CD8-positive, alpha-beta memory T cell (primary cell): Measurements from ENCODE around the gene NFATC3. TPM values are rescaled to one million over a fixed set of nuclear protein-coding genes. Genes with fewer than 3 reads are reported as not detected.
"Not testable (repeated sequence)": the region's sequence is repeated elsewhere in the genome, so short reads cannot be mapped to it uniquely, and the experiment has no call there.

Source experiments
- CTCF ChIA-PET: fragments of 350-600 bp; sonication (Branson Sonifier 250); formaldehyde crosslinking; loops from one replicate; lab custom pipeline; 2021; ENCODE audit warnings: antibody characterized with exemption; lab: Charles Lee
- POLR2A ChIA-PET: fragments of 350-600 bp; sonication (Branson Sonifier 250); formaldehyde crosslinking; loops from one replicate; lab custom pipeline; 2021; ENCODE audit warnings: antibody characterized with exemption; lab: Charles Lee
- DNase-seq, 5 donors: peaks; one replicate each; pipeline versions ENCODE4 v3.0.0 to v3.0.0-alpha.2; 2020 to 2022; ENCODE audit warnings: mixed read lengths in 1 of 5
- H3K27ac ChIP-seq: one replicate; pipeline ENCODE4 v1.7.0; 2013; ENCODE audit warnings: low read depth, mild to moderate bottlenecking, low read length, moderate library complexity
- H3K27me3 ChIP-seq: 2 replicates; pipeline ENCODE4 v1.7.0; 2013; ENCODE audit warnings: low read length, mild to moderate bottlenecking; ENCODE audit not compliant: insufficient read depth, poor library complexity, severe bottlenecking
- H3K36me3 ChIP-seq: 2 replicates; pipeline ENCODE4 v1.7.0; 2013; ENCODE audit warnings: mild to moderate bottlenecking, low read length, moderate library complexity; ENCODE audit not compliant: insufficient read depth
- H3K4me1 ChIP-seq: 2 replicates; pipeline ENCODE4 v1.7.0; 2013; ENCODE audit warnings: mild to moderate bottlenecking, low read length, moderate library complexity; ENCODE audit not compliant: insufficient read depth
- H3K4me3 ChIP-seq: 2 replicates; pipeline ENCODE4 v1.7.0; 2013; ENCODE audit warnings: mild to moderate bottlenecking, low read length
- H3K9me3 ChIP-seq: 2 replicates; pipeline ENCODE4 v1.7.0; 2013; ENCODE audit warnings: mild to moderate bottlenecking, low read length
- H3K27ac Mint-ChIP-seq, 8 donors: one replicate each; pipeline ENCODE4 v1.8.0; 2020 to 2021; ENCODE audit warnings: mixed read lengths in 8 of 8, mild to moderate bottlenecking in 6 of 8, inconsistent platforms in 3 of 8, moderate library complexity in 3 of 8
- H3K27me3 Mint-ChIP-seq, 2 donors: one replicate each; pipeline ENCODE4 v1.8.0; 2020 to 2021; ENCODE audit warnings: mixed read lengths in 2 of 2, mild to moderate bottlenecking in 1 of 2, moderate library complexity in 1 of 2
- H3K36me3 Mint-ChIP-seq, 3 donors: one replicate each; pipeline ENCODE4 v1.8.0; 2020 to 2021; ENCODE audit warnings: mixed read lengths in 3 of 3, inconsistent platforms in 1 of 3, mild to moderate bottlenecking in 1 of 3
- H3K4me1 Mint-ChIP-seq, 3 donors: one replicate each; pipeline ENCODE4 v1.8.0; 2020 to 2021; ENCODE audit warnings: mixed read lengths in 3 of 3, inconsistent platforms in 1 of 3, mild to moderate bottlenecking in 1 of 3
- H3K4me3 Mint-ChIP-seq, 7 donors: one replicate each; pipeline ENCODE4 v1.8.0; 2020 to 2021; ENCODE audit warnings: mixed read lengths in 7 of 7, mild to moderate bottlenecking in 6 of 7, moderate library complexity in 4 of 7, inconsistent platforms in 2 of 7
- H3K9me3 Mint-ChIP-seq, 5 donors: one replicate each; pipeline ENCODE4 v1.8.0; 2020 to 2022; ENCODE audit warnings: mixed read lengths in 5 of 5, mild to moderate bottlenecking in 3 of 5, moderate library complexity in 2 of 5, inconsistent platforms in 1 of 5
- polyA plus RNA-seq: library from polyadenylated mRNA; unstranded; fragments of 300-500 nt; fragmentation: Illumina TruSeq; gene quantifications from one replicate; pipeline ENCODE4 v1.2.3, GENCODE V29; 2021
- total RNA-seq, 2 experiments: library from RNA; stranded (reverse); gene quantifications; one replicate each; pipeline ENCODE4 v1.2.3, GENCODE V29; 2021

NFATC3 gene
- total and polyA plus RNA-seq, 3 experiments from 2014 or later, result 91.1 to 120 (median 95.9) TPM

DNA sequence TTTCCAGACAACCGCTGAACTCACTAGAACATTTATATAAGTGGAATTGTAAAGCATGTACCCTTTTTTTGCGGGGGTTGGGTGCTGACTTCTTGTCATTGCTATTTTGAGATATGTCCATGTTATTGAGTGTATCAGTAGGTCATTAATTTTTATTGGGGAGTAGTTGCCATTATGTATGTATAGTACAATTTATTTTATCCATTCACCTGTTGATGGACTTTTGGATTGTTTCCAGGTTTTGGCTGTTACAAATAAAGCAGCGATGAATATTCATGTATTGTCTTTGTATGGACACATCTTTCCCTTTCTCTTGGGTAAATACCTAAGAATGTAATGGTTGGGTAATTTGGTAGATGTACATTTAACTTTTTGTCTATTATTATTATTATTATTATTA, 12.7 kb downstream of the NFATC3 start:
- H3K9me3 Mint-ChIP-seq, result no peaks in the 10 kb centered on the region
- DNase-seq, result no peak
- Histone ChIP-seq H3K36me3 (no peaks in the 10 kb centered on the region), H3K27ac (no peak overlapping the region), H3K9me3 (no peaks in the 10 kb centered on the region), H3K4me1 (peaks cover 73% of the 10 kb centered on the region), H3K27me3 (no peaks in the 10 kb centered on the region), H3K4me3 (no peak overlapping the region)
- POLR2A ChIA-PET, result no interaction called here
- peak overlapping the region in 3 of 7 donors; percentile 7 to 17 (median 15) for H3K4me3 Mint-ChIP-seq
- H3K27ac Mint-ChIP-seq, result peak overlapping the region in 1 of 8 donors; percentile 78
- H3K4me1 Mint-ChIP-seq, result peaks cover 76 to 95% (median 91%) of the 10 kb centered on the region in 3 donors
- H3K27me3 Mint-ChIP-seq, result no peaks in the 10 kb centered on the region
- CTCF ChIA-PET, result no interaction called here
- H3K36me3 Mint-ChIP-seq, result peaks cover 0 to 11% (median 8%) of the 10 kb centered on the region in 3 donors

DNA sequence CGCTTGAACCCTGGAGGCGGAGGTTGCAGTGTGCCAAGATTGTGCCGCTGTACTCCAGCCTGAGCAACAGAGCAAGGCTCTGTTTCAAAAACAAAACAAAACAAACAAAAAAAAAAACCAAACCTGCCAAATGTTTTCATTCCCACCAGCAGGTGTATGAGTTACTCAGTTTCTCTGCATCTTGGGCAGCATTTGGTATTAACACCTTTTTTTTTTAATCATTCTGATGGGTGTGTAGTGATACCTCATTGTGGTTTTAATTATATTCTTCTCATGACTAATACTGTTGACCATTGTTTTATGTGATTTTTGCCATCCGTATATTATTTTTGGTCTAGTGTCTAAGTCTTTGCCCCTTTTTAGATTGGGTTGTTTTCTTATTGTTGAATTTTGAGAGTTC, 15.3 kb downstream of the NFATC3 start:
- H3K27me3 Mint-ChIP-seq, result no peaks in the 10 kb centered on the region
- H3K9me3 ChIP-seq, result no peaks in the 10 kb centered on the region
- DNase-seq, result no peak
- no peak overlapping the region for H3K27ac ChIP-seq
- CTCF ChIA-PET, result no interaction called here
- H3K4me3 Mint-ChIP-seq, result peak overlapping the region in 6 of 7 donors; percentile 46 to 73 (median 56)
- peaks cover 65% of the 10 kb centered on the region for H3K4me1 ChIP-seq
- H3K27ac Mint-ChIP-seq, result peak overlapping the region; percentile 59 to 88 (median 79)
- H3K27me3 ChIP-seq, result no peaks in the 10 kb centered on the region
- peaks cover 2 to 16% (median 13%) of the 10 kb centered on the region in 3 donors for H3K36me3 Mint-ChIP-seq
- peaks cover 77 to 97% (median 93%) of the 10 kb centered on the region in 3 donors for H3K4me1 Mint-ChIP-seq
- H3K36me3 ChIP-seq, result peaks cover 2% of the 10 kb centered on the region
- POLR2A ChIA-PET, result no interaction called here
- peaks cover 0 to 5% (median 0%) of the 10 kb centered on the region in 5 donors for H3K9me3 Mint-ChIP-seq
- H3K4me3 ChIP-seq, result no peak overlapping the region

DNA sequence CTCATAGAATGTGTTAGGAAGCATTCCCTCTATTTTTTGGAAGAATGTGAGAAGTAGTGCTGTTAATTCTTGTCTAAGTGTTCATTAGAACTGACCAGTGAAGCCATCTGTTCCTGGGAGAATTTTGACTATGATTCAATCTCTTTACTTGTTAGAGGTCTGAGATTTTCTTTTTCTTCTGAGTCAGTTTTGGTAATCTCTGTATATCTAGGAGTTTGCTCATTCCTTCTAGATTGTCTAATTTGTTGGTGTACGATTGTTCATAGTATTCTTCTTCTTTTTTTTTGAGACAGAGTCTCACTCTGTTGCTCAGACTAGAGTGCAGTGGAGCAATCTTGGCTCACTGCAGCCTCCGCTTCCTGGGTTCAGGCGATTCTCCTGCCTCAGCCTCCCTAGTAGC, 20.4 kb downstream of the NFATC3 start:
- H3K4me1 Mint-ChIP-seq, result peaks cover 80 to 94% (median 93%) of the 10 kb centered on the region in 3 donors
- Histone ChIP-seq H3K27ac (no peak overlapping the region), H3K4me1 (peaks cover 38% of the 10 kb centered on the region), H3K4me3 (no peak overlapping the region), H3K27me3 (no peaks in the 10 kb centered on the region), H3K9me3 (no peaks in the 10 kb centered on the region), H3K36me3 (peaks cover 4% of the 10 kb centered on the region)
- ChIA-PET POLR2A (no interaction called here), CTCF (no interaction called here)
- peak overlapping the region in 6 of 7 donors; percentile 16 to 67 (median 44) for H3K4me3 Mint-ChIP-seq
- no peak for DNase-seq
- H3K9me3 Mint-ChIP-seq, result peaks cover 7 to 20% (median 16%) of the 10 kb centered on the region in 5 donors
- H3K36me3 Mint-ChIP-seq, result peaks cover 19 to 25% (median 24%) of the 10 kb centered on the region in 3 donors
- H3K27ac Mint-ChIP-seq, result peak overlapping the region in 6 of 8 donors; percentile 7 to 85 (median 70)
- no peaks in the 10 kb centered on the region for H3K27me3 Mint-ChIP-seq

DNA sequence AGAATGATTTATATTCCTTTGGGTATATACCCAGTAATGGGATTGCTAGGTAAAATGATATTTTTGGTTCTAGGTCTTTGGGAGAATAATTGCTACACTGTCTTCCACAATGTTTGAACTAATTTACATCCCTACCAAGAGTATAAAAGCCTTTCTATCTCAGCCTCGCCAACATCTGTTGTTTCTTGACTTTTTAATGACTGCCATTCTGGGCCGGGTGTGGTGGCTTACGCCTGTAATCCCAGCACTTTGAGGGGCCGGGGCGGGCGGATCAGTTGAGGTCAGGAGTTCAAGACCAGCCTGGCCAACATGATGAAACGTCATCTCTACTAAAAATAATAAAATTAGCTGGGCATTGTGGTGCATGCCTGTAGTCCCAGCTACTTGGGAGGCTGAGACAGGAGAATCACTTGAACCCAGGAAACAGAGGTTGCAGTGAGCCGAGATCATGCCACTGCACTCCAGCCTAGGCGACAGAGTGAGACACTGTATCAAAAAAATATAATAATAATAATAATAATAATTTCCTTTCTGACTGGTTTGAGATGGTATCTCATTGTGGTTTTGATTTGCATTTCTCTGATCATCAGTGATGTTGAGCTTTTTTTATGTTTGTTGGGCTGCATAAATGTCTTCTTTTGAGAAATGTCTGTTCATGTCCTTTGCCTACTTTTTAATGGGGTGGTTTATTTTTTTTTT, 22.2 kb downstream of the NFATC3 start:
- H3K36me3 Mint-ChIP-seq, result peaks cover 21 to 38% (median 34%) of the 10 kb centered on the region in 3 donors
- H3K4me1 ChIP-seq, result peaks cover 35% of the 10 kb centered on the region
- not testable (repeated sequence) for H3K27me3 Mint-ChIP-seq, H3K27me3 ChIP-seq, H3K27ac ChIP-seq, H3K36me3 ChIP-seq, DNase-seq, H3K4me3 ChIP-seq, H3K9me3 ChIP-seq
- POLR2A ChIA-PET, result interaction anchor here (0.6 to 1.2 kb wide), 2 partner anchors 23 to 552 kb away, joined by 3 to 4 read pairs; no protein-coding TSS in a partner anchor
- peak overlapping the region in 6 of 7 donors; percentile 16 to 78 (median 31) for H3K4me3 Mint-ChIP-seq
- CTCF ChIA-PET, result interaction anchor here (1.1 kb wide), 1 partner anchor 17 kb away, joined by 3 read pairs; no protein-coding TSS in a partner anchor
- H3K9me3 Mint-ChIP-seq, result peaks cover 7 to 29% (median 28%) of the 10 kb centered on the region in 5 donors
- peak overlapping the region in 6 of 8 donors; percentile 10 to 68 (median 48) for H3K27ac Mint-ChIP-seq
- peaks cover 83 to 94% (median 92%) of the 10 kb centered on the region in 3 donors for H3K4me1 Mint-ChIP-seq

DNA sequence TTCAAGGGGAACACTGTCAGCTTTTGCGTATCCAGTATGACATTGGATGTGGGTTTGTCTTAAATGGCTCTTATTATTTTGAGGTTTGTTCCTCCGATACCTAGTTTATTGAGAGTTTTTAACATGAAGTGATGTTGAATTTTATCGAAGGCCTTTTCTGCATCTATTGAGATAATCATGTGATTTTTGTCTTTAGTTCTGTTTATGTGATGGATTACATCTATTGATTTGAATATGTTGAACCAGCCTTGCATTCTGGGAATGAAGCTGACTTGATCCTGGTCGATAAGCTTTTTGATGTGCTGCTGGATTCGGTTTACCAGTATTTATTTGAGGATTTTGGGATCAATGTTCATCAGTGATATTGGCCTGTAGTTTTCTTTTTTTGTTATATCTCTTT, 24.0 kb downstream of the NFATC3 start:
- not testable (repeated sequence) for H3K36me3 ChIP-seq, H3K27ac ChIP-seq, H3K9me3 ChIP-seq, H3K4me3 ChIP-seq, H3K27me3 ChIP-seq, H3K27me3 Mint-ChIP-seq, DNase-seq
- Mint-ChIP-seq H3K4me1 (peaks cover 83 to 93% (median 92%) of the 10 kb centered on the region in 3 donors), H3K4me3 (peak overlapping the region in 3 of 7 donors; percentile 20 to 46 (median 23)), H3K9me3 (peaks cover 7 to 29% (median 28%) of the 10 kb centered on the region in 5 donors), H3K36me3 (peaks cover 22 to 41% (median 36%) of the 10 kb centered on the region in 3 donors), H3K27ac (peak overlapping the region in 5 of 8 donors; percentile 10 to 76 (median 15))
- peaks cover 38% of the 10 kb centered on the region for H3K4me1 ChIP-seq
- POLR2A ChIA-PET, result interaction anchor here (0.6 kb wide), 2 partner anchors 12 to 24 kb away, joined by 3 read pairs; no protein-coding TSS in a partner anchor
- CTCF ChIA-PET, result interaction anchor here (0.8 to 1.5 kb wide), 2 partner anchors 24 to 68 kb away, joined by 3 read pairs; partner anchors contain the start of gene NFATC3

DNA sequence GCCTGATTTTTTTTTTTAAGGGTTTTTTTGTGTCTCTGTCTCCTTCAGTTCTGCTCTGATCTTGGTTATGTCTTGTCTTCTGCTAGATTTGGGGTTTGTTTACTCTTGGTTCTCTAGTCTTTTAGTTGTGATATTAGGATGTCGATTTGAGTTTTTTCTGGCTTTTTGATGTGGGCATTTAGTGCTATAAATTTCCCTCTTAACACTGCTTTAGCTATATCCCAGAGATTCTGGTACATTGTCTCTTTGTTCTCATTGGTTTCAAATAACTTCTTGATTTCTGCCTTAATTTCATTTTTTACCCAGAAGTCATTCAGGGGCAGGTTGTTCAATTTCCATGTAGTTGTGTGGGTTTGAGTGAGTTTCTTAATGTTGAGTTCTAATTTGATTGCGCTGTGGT, 25.4 kb downstream of the NFATC3 start:
- POLR2A ChIA-PET, H3K27ac ChIP-seq, DNase-seq, H3K36me3 ChIP-seq, CTCF ChIA-PET, H3K27me3 ChIP-seq, H3K9me3 ChIP-seq, H3K4me3 ChIP-seq, H3K27me3 Mint-ChIP-seq: not testable (repeated sequence)
- Mint-ChIP-seq H3K27ac (peak overlapping the region in 5 of 8 donors; percentile 2 to 91 (median 58)), H3K9me3 (peaks cover 7 to 29% (median 23%) of the 10 kb centered on the region in 5 donors), H3K36me3 (peaks cover 17 to 37% (median 31%) of the 10 kb centered on the region in 3 donors), H3K4me3 (peak overlapping the region in 2 of 7 donors; percentile 1 to 2), H3K4me1 (peaks cover 82 to 93% (median 89%) of the 10 kb centered on the region in 3 donors)
- H3K4me1 ChIP-seq, result peaks cover 45% of the 10 kb centered on the region

DNA sequence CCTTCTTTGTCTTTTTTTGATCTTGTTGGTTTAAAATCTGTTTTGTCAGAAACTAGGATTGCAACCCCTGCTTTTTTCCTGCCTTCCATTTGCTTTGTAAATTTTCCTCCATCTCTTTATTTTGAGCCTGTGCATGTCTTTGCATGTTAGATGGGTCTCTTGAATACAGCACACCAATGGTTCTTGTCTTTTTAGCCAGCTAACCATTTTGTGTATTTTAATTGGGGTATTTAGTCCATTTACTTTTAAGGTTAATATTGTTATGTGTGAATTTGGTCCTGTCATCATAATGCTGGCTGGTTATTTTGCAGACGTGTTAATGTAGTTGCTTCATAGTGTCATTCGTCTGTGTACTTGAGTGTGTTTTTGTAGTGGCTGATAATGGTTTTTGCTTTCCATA, 26.2 kb downstream of the NFATC3 start:
- Histone ChIP-seq H3K4me3 (no peak overlapping the region), H3K4me1 (peaks cover 53% of the 10 kb centered on the region), H3K27ac (no peak overlapping the region), H3K36me3 (no peaks in the 10 kb centered on the region), H3K9me3 (no peaks in the 10 kb centered on the region), H3K27me3 (no peaks in the 10 kb centered on the region)
- H3K9me3 Mint-ChIP-seq, result peaks cover 7 to 29% (median 23%) of the 10 kb centered on the region in 5 donors
- H3K27me3 Mint-ChIP-seq, result no peaks in the 10 kb centered on the region
- H3K4me3 Mint-ChIP-seq, result peak overlapping the region in 5 of 7 donors; percentile 2 to 55 (median 32)
- CTCF ChIA-PET, result no interaction called here
- H3K36me3 Mint-ChIP-seq, result peaks cover 17 to 37% (median 31%) of the 10 kb centered on the region in 3 donors
- POLR2A ChIA-PET, result no interaction called here
- DNase-seq, result no peak
- peaks cover 82 to 93% (median 91%) of the 10 kb centered on the region in 3 donors for H3K4me1 Mint-ChIP-seq
- peak overlapping the region; percentile 32 to 88 (median 63) for H3K27ac Mint-ChIP-seq
